Measurements from ENCODE around the gene POLR2I.
"Not testable (repeated sequence)": the region's sequence is repeated elsewhere in the genome, so short reads cannot be mapped to it uniquely, and the experiment has no call there.

The POLR2I gene

DNA sequence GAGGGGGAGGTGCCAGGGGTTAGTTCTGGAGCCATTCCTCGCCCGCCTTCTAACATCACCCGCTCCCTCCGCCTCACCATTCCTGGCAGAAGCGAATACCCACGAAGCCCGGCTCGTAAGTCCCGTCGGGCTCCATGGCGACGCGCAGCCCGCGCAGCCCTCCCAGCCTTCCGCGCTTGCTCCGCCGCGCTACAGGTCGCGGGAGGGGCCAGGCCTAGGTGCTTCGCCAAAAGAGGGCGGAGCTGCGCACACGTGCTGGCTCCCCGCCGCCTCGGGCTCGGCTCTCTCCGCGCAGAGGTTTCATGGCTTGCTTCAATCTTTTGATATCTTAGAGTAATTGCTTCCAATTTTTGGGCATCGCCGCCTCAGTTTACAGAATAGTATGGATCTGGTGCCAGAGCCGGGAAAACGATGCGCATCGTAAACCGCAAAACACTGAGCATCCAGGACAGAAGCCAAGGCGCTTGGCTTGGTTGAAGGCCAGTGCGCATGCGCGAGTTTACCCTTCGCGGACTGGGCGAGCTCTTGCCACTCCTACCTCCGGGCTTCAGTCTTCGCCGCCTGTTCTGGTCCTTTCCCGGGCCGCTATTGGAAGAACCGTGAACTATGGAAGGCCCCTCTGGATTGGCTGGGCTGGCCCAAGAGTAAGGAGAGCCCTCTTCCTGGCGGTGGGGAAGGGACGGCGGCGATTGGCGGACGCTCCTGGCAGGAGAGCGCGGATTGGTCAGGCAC lies at the start of gene POLR2I:
Gene POLR2I, minus strand, starts transcription at position 155 of the 732 bp plus-strand sequence. Its CDS starts 19 bp downstream, at position 136.
- DNase-seq: peak; percentile 100

DNA sequence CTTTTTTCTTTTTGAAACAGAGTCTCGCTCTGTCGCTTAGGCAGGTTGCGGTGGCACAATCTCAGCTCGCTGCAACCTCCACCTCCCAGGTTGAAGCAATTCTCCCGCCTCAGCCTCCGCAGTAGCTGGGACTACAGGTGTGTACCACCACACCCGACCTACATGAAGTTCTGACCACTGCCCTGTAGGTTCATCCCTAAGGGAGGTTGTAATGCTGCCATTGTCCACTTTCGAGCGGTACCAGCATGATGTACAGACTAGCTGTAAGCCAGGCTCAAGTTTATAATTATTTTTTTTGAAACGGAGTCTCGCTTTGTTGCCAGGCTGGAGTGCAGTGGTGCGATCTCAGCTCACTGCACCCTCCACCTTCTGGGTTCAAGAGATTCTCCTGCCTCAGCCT lies 49.1 kb upstream of the POLR2I start:
- no peak for DNase-seq

DNA sequence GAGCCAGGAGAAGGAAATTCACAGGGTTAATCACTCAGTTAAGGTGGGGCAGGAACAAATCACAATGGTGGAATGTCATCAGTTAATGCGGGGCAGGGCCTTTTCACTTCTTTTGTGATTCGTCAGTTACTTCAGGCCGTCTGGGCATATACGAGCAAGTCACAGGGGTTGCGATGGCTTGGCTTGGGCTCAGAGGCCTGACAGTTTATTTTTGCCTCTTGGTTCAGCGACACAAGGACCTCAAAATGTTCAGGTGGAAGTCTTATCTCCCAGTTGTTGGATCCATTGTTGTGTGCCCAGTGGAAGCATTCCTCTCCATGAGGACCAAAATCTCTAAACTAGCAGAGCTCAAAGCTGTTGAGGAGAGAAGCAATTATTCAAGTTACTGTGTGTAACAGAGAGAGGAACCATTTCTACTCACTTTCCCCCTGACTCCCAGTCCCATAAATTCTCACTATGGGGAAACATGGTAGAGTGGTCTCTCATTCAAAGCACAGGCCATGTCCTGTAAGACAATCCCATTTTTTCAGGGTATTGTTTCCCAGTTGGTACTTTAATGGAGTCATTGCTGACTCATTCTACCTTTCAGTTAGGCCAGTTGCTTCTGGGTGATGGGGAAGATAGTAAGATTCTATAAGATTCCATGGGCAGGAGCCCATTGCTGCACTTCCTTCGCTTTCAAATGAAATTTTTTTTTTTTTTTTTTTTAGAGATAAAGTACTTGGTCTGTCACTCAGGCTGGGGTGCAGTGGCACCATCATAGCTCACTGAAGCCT lies 46.3 kb upstream of the POLR2I start:
- DNase-seq: no peak

DNA sequence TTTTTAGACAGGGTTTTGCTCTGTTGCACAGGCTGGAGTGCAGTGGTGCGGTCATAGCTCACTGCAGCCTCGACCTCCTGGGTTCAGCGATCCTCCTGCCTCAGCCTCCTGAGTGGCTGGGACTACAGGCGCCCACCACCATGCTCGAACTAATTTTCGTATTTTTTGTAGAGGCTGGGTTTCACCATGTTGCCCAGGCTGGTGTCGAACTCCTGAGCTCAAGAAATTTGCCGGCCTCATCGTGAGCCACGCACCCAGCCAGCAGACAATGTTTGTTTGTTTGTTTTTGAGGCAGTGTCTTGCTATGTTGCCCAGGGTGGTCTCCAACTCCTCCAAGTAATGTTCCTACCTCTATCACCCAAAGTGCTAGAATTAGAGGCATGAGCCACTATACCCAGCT lies 38.5 kb upstream of the POLR2I start:
- no peak for DNase-seq

DNA sequence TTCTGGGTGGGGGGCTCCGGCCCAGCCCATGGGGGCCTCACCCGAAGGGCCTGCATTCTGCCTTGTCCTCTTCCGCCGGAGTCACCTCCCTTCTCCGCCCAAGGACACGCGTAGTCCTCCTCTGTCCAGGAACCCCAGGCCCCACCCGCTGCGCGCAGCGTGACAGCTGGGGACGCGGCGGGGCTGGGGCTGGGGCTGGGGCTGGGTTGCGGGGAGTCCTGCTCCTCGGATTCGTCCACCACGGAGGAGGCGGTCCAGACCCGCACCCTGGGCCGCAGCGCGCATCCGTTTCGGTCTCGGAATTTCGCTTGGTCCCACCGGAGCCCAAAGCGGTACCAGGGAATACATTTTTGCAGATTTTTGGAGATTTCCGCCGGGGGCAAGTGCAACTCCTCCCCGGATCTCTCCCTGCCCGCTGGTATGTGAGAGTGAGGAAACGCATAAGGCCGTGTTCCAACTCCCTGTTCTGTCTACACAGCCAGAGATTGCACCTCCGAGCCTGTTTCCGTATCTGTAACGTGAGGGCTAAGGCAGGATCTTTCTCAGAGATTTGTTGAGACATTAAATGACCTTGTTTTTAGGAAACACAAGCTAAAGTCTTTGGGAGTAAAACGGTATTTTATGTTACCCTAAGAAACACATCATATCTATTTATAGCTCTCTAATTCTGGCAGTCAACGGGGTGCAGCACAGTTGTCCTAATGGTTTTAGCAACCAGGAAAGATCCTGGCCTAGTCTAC lies 37.8 kb upstream of the POLR2I start, which contains the start of gene COX7A1:
Gene COX7A1, minus strand, starts transcription at position 96 of the 740 bp plus-strand sequence. Its CDS starts 40 bp downstream, at position 56.
- no peak for DNase-seq

DNA sequence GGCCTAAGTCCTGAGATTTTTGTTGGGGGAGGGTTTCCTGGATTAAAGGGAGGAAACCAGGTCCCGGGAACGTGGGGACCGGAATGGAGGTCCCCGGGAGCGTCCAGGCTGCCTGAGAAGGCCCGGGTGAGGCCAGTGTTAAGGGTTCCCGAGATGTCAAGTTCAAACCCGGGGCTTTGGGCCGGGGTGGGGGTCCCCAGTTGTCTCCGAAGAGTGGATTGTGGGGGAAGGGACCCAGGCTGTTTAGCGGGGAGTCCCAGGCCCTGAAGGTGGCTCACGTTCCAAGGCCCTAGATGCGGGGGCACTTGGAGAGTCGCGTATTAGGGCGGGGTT lies 37.3 kb upstream of the POLR2I start:
- no peak for DNase-seq

DNA sequence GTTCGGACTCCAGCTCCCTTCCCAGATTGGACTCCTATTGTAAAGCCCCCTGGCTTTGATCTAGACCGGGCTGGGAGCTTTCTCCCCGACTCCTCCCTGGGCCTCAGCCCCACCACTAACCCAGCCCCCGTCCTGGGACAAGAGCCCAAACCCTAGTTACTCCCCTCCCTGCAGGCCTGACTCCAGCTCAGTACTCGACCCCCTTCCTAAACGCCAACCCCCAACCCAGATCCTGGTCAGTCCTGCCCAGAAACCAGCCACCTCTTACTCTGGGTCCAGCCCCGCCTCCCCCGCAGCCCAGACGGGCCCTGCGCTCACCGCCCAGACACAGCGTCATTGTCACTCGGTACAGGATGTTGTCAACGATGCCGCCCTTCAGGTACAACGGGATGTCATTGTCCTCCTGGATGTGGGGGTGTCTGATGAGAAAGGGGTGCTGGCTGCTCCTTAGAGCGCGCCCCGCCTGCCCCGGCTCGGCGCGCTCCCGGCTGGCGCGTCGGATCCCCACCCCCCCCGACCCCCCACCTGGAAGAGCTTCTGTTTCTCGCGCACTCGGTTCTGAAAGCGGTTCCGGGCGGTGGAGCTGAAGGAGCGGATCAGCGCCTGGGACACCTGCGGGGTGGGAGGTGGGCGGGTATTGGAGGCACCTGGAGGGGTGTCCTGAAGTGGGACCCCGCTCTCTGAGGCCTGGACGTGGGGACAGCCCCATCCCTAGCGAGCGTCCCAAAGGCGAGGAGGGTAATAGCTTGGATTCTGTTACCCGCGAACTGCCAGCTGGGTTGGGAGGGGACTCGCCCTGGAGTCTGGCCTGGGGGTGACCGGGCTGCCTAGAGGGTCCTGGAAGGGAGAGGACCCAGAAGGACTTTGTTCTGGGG lies 36.7 kb upstream of the POLR2I start:
- DNase-seq: no peak

DNA sequence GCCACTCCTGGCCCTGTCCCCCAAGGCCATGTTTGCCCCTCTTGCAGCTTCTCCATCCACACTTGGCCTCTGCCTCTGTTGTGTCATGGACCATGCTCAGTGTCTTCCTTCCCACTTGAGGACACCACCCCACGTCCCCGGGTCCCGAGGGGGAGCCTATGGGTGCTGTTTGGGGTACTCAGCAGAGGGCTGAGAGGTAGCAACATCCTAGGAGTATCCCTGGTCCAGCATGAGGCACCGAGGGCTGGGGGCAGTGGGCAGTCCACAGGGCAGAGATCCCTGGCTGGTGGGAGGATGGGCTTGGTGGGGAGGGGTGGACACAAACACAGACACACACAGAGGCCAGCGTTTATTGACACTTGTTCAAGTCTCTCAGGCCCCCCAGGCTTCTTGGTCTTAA lies 35.9 kb upstream of the POLR2I start:
- DNase-seq: no peak

DNA sequence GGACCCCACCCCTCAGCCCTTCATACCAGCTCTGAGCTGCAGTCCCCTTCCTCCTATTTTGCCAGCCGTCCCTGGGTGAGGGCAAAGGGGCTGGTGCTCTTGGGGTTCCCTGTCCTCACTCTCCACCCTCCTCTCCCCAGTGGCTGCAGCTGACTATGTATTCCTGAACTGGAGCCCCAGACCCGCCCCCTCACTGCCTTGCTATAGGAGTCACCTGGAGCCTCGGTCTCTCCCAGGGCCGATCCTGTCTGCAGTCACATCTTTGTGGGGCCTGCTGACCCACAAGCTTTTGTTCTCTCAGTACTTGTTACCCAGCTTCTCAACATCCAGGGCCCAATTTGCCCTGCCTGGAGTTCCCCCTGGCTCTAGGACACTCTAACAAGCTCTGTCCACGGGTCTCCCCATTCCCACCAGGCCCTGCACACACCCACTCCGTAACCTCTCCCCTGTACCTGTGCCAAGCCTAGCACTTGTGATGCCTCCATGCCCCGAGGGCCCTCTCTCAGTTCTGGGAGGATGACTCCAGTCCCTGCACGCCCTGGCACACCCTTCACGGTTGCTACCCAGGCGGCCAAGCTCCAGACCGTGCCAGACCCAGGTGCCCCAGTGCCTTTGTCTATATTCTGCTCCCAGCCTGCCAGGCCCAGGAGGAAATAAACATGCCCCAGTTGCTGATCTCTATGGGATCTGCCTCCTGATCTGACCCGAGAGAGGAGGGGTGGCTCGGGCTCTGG lies 35.2 kb upstream of the POLR2I start:
- no peak for DNase-seq

DNA sequence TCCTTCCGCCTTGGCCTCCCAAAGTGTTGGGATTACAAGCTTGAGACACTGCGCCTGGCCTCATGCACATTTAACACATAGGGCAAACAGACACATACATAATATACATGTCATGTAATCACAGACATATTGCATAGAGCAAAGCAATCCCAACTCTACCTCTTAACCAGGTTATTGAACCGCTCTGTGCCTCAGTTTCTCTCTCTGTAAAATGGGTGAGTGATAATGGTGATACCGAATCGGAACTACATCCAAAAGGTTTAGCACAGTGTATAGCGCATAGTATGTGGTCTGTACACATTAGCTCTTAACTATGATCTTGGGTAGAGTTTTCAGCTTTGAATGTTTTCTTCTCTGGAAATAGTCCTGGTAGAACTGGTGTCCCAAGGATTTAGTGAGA lies 29.9 kb upstream of the POLR2I start:
- no peak for DNase-seq

DNA sequence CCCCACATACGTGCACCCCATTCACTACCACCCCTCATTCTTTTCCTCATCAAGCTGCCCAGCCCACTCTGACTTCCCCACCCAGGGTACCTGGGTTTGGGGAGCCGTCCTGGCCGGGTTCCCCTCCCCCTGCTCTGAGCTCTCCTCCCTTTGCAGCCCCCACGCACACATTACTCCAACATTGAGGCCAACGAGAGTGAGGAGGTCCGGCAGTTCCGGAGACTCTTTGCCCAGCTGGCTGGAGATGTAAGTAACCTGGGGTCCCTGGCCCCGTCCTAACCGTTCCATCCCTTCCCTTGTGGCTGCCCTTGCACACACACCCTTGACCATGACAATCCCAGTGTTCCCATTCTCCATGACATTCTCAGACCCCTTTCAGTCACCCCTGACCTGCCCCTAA lies 27.8 kb upstream of the POLR2I start:
- DNase-seq: no peak

DNA sequence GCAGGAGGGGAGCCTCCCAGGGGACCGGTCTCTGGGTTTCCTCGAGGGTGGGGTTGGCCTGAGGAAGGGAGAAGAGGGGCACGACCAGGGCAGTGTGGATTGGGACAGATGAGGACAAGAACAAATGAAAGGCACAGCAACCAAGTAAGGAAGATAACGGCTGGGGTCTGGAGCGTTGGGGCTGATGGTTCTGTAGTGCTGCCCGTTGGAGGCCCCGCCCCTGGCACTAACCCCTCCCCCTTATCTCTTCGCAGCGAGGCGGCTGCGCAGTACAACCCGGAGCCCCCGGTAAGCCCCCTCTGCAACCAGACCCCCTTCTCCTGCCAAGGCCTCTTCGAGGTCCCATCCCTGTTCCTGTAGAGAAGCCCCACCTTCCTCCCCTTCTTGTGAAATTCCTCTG lies 27.4 kb upstream of the POLR2I start:
- no peak for DNase-seq

DNA sequence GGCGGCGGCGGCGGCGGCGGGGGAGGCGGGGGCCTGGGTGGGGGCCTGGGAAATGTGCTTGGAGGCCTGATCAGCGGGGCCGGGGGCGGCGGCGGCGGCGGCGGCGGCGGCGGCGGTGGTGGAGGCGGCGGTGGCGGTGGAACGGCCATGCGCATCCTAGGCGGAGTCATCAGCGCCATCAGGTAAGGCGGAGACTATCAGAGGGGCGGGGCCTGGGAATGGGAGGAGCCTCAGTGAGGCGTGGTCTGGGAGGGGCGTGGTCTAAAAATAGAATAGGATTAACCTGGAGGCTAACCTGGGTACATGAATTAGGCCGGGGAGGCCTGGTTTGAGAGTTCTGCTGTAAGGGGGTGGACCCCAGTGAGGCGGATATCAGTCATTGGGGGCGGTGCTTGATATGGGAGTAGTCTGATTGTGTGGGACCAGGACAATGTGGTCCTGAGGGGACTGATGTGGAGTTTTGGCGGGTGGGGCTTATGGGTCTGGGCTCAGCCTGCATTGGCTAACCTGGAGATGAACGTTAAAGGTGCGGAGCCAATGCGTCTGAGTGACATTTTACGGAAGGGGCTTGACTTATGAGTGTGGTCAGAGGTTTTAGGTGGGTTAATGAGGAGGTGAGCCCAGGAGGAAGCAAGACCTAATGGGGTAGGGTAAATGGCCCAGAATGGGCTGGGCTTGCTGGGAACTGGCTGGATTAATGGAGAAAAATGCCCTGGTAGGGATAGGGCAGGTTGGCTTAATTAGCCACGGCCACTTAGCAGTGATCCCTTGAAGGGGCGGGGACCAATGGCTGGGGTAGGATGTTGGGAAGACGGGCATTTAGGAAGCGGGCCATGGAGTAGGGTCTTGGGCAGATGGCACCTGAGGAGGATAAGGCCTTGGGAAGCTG lies 26.6 kb upstream of the POLR2I start:
- DNase-seq: peak; percentile 78

DNA sequence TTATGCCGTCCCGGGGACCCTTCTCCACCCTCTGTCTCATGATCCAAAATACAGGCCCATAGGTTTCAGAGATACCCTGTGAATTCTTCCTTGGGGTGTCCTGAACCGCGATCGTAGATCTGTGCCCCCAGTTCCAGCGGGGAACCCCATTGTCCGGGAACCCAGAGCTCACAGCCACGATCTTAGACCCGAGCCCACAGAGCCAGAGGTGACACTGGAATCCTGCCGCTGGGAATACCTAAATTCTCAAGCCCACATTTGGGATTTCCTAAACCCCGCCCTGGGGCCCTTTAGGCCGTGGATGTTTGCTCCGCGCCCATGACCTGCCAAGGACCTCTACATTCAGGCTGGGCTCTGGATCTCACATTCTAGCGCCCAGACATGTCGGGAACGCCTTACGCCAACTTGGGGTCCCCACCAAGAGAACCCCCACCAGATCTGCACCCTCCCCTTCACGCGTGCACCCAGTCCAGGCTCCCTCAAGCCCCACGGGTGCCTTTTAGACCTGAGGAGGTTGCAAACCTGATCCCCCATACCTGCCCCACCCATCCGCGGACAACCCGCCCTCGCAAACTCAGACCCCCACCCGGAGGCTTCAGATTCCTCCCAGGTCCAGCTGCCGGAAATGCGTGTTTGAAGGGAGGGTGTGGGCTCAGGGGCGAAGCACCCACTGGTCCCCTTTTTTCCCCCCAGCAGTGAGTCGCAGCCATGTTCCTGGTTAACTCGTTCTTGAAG lies 25.8 kb upstream of the POLR2I start:
- peak; percentile 38 for DNase-seq

DNA sequence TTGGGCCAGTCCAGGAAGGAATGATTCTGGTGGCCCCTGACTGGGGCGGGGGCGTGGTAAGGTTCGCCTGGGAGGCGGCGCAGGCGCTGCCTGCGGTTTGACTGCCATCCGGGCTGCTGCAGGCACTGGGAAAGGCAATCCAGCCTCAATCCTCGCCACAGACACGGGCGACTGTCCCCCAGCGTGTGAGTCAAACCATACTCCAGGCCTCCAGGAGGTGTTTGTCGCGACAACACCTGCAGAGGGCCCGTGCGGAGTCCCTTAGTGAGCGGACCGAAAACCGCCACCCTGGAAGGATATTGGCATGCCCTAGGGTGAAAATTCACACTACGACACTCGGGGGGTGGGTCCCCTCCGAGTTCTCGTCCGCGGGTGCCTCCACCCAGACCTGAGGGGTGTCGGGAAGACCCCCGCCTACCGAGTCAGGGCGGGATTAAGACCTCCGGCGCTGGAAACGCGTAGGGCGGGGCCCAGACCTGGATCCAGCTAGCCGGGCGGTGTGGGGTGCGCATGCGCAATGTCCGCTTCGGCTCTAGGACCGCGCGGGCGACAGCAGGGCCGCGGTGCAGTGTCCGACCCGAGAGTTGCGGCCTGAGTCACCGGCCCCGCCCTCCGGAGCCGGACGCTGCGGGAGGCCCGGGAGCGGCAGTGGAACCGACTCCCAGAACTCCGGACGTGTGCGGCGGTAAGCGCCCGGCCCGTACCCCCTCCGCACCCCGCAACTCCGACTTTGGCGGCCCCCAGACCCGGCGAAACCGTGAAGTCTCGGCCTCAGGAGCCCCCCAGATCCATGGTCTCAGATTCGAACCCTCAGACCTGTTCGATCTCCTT lies 25.0 kb upstream of the POLR2I start, which contains the start of gene CAPNS1:
Gene CAPNS1, plus strand, starts transcription at position 594 of the 831 bp plus-strand sequence. CDS start 946 bp downstream, outside the sequence.
- peak; percentile 89 for DNase-seq

DNA sequence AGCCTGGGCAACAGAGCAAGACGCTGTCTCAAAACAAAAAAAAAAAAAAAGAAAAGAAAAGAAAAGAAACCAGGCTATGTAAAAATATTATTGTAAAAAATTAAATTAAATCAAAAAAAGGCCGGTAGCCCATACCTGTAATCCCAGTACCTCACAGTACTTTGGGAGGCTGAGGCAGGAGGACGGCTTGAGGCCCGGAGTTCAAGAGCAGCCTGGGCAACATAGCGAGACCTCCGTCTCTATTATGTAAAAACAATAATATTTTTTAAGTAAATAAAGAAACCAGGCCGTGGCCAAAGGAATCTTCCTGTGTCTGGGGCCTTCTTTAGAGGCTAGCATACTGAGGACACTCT lies 24.4 kb upstream of the POLR2I start:
- DNase-seq: no peak

DNA sequence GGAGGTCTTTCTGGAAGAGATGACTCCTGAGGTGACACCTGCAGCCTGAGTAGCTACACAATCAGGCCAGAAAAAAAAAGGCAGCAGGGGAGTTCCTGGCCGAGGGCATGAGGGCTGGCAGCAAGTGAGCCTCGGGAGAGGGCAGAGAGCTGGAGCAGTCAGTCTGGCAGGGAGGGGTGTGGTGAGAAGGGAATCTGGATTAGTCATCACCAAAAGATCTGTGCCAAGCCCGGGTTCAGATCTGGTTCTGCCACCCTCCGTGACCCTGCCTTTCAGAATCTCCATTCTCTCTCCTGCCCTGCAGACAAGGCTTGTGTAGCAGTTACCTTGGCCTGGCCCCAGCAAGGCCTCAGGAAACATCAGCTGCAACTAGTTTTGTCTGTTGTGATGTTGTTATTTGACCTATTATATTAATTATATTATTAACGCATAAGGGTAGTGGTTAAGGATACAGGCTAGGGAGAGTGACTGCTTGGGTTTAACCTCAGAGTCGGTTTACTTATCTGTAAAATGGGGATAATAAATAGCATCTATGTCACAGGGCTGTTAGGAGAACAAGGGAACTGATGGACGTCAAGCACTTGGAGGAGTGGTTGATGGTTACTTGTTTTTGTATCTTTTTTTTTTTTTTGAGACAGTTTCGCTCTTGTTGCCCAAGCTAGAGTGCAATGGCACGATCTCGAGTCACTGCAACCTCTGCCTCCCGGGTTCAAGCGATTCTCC lies 22.4 kb upstream of the POLR2I start:
- DNase-seq: peak; percentile 68

DNA sequence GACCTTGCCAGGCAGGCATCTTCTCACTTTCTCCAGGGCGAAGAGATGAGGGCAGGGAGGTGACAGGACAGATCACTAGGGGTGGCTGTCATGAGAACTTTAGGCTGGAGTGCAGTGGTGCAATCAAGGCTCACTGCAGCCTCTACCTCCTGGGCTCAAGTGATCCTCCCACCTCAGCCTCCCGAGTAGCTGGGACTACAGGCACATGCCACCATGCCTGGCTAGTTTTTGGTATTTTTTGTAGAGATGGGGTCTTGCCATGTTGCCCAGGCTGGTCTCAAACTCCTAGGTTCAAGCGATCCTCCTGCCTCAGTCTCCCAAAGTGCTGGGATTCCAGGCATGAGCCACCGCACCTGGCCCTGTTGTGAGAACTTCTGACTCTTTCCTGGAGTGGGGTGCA lies 20.2 kb upstream of the POLR2I start:
- DNase-seq: not testable (repeated sequence)

Measured in kidney glomerular epithelial cell (primary cell).